Measurements from ENCODE around the gene SORBS2. TPM values are rescaled to one million over a fixed set of nuclear protein-coding genes. Genes with fewer than 3 reads are reported as not detected.

Gene SORBS2
- total RNA-seq, 1 donor from 2014 or later, result 94.2 TPM

DNA sequence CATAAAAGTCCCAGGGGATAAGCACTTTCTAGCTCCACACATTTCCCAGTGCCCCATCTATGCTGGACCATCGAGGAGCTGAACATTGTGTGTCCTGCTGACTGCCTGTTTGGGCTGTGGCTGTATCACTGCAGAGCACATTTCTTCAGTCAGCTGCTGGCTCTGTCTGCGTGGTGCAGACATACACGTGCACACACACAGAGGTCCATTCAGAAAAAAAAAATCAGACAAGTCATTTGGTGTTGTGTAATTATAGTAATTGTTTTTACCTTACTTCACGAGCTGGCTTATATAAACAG is 275.6 kb downstream of the SORBS2 start:
- Mint-ChIP-seq H3K4me3 (ENCODE audit: low read depth) (peak overlapping the region; percentile 68), H3K27me3 (peaks cover 31% of the 10 kb centered on the region), H3K27ac (no peak overlapping the region), H3K9me3 (ENCODE audit: low read depth) (no peaks in the 10 kb centered on the region), H3K4me1 (ENCODE audit: low read depth) (peaks cover 2% of the 10 kb centered on the region), H3K36me3 (ENCODE audit: insufficient read depth) (no peaks in the 10 kb centered on the region)
- no peak for DNase-seq (ENCODE audit: low spot score, unreplicated experiment)
- TF ChIP-seq, protein P1, sequence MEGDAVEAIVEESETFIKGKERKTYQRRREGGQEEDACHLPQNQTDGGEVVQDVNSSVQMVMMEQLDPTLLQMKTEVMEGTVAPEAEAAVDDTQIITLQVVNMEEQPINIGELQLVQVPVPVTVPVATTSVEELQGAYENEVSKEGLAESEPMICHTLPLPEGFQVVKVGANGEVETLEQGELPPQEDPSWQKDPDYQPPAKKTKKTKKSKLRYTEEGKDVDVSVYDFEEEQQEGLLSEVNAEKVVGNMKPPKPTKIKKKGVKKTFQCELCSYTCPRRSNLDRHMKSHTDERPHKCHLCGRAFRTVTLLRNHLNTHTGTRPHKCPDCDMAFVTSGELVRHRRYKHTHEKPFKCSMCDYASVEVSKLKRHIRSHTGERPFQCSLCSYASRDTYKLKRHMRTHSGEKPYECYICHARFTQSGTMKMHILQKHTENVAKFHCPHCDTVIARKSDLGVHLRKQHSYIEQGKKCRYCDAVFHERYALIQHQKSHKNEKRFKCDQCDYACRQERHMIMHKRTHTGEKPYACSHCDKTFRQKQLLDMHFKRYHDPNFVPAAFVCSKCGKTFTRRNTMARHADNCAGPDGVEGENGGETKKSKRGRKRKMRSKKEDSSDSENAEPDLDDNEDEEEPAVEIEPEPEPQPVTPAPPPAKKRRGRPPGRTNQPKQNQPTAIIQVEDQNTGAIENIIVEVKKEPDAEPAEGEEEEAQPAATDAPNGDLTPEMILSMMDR (IDR thresholded peaks at IDR 0.05; ENCODE audit: unreplicated experiment), result no peak

- peaks cover 33% of the 10 kb centered on the region for H3K27me3 Mint-ChIP-seq
- no peak overlapping the region for H3K27ac Mint-ChIP-seq
- H3K36me3 Mint-ChIP-seq (ENCODE audit: insufficient read depth), result no peaks in the 10 kb centered on the region
- H3K4me1 Mint-ChIP-seq (ENCODE audit: low read depth), result peaks cover 2% of the 10 kb centered on the region
- DNase-seq (ENCODE audit: low spot score, unreplicated experiment), result no peak
- TF ChIP-seq, protein P1 (IDR thresholded peaks at IDR 0.05; ENCODE audit: unreplicated experiment), result no peak
- H3K4me3 Mint-ChIP-seq (ENCODE audit: low read depth), result peak overlapping the region; percentile 68
- no peaks in the 10 kb centered on the region for H3K9me3 Mint-ChIP-seq (ENCODE audit: low read depth)
Observed at GRCh38 chr4:185535612-185536410, 276.2 kb downstream of the SORBS2 start.

All from progenitor cell of endocrine pancreas (in vitro differentiated cells).